ENCODE measurements around the gene TMEM115.
"Not testable (repeated sequence)": the region's sequence is repeated elsewhere in the genome, so short reads cannot be mapped to it uniquely, and the experiment has no call there.

The TMEM115 gene

DNA sequence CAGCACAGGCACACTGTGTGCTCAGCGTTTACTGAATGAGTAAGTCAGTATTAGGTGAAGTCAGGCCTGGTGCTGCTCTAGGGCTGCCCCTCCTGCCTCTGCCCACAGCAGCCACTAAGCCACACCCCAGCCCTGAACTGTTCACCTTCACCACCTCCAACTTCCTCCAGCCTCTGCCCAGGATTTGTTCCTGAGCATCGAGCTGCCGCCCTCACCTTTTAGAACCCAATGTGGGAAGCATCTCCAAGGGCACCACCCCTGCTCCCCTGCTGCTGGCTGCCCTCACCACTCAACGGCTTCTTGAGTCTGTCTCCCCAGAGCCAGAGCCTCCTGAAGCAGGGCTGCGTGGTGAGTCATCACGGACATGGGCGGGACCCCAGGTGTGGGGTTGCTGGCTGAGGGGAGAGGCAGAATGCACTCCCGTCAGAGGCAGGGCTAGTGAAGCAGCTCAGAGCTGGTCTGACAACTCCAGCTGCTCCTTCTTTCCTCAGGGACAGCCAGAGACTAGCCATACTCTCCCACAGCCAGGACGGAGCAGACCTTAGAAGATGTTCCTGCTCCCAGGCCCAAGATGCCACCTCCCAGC lies 42.6 kb downstream of the TMEM115 start:
- peak; percentile 75 for DNase-seq (ENCODE audit: low read depth)

DNA sequence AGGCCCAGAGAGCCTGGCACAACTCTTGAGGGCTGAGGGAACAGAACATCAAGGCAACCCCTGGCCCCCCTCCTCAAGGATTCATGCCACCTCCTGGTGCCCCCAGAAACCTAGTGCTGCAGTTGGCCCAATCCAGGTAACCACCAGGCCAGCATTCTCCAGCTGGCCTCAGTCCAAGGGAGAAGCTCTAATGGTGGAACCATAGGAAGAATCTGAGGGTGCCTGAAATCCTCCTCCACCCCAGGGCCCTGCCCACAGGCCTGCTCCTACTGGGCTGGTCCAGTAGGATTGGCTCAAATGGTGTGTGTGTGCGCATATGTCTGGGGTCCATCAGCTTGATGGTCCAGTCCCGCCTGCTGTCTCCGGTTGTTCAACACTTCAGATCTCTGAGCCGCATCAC lies 44.5 kb downstream of the TMEM115 start:
- DNase-seq (ENCODE audit: low read depth), result no peak

DNA sequence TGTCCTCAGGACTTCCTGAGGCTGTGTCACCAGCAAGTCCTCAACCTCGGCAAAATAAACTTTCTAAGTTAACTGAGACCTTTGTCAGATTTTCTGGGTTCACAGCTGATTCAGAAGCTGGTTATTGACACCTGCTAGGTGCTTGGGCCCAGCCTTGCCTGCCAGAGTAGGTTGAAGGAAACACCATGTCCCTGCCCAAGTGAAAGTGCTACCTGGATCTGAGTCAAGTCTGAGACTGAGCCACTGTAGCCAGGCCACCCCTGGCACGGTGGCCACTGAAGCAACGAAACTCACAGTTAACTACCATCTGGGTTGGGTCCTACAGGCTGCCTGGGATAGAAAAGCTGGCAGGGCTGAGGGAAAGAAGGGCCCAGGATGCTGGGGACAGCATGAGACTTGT lies 45.0 kb downstream of the TMEM115 start:
- DNase-seq (ENCODE audit: low read depth), result no peak

DNA sequence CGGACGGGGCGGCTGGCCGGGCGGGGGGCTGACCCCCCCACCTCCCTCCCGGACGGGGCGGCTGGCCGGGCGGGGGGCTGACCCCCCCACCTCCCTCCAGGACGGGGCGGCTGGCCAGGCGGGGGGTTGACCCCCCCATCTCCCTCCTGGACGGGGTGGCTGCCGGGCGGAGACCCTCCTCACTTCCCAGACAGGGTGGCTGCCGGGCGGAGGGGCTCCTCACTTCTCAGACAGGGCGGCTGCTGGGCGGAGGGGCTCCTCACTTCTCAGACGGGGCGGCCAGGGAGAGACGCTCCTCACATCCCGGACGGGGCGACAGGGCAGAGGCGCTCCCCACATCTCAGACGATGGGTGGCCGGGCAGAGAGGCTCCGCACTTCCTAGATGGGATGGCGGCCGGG lies 47.3 kb downstream of the TMEM115 start:
- DNase-seq (ENCODE audit: low read depth), result not testable (repeated sequence)

Measured in T-helper 22 cell (primary cell).